Spleen (tissue), 13 donors: Measurements from ENCODE around the gene CYTIP. TPM values are rescaled to one million over a fixed set of nuclear protein-coding genes. Genes with fewer than 3 reads are reported as not detected.
A peak's percentile ranks its signal among the peaks of the same experiment; 100 is the strongest.

Experiments
- DNase-seq: peaks from one replicate; pipeline ENCODE4 v3.0.0-alpha.2; 2020
- H3K27ac ChIP-seq, 8 donors: fragments of 200-600 bp; sonication (generic) in 7 of 8; 1 replicate in 4 of 8; 2 replicates in 4 of 8; pipeline versions ENCODE4 v1.5.0 to v1.8.0; 2016 to 2021; ENCODE audit warnings: inconsistent platforms in 4 of 8, mild to moderate bottlenecking in 4 of 8, moderate library complexity in 1 of 8
- H3K27me3 ChIP-seq, 7 donors: fragments of 200-600 bp; sonication (generic) in 6 of 7; replicated peaks in 1 of 7; 1 replicate in 4 of 7; 2 replicates in 3 of 7; pipeline versions ENCODE4 v1.5.0 to v1.8.0; 2016 to 2021; ENCODE audit warnings: inconsistent platforms in 3 of 7, mild to moderate bottlenecking in 1 of 7
- H3K36me3 ChIP-seq, 6 donors: fragments of 200-600 bp; sonication (generic) in 5 of 6; 1 replicate in 4 of 6; 2 replicates in 2 of 6; pipeline versions ENCODE4 v1.5.0 to v1.8.0; 2016 to 2021; ENCODE audit warnings: inconsistent platforms in 2 of 6
- H3K4me1 ChIP-seq, 6 donors: fragments of 200-600 bp; sonication (generic) in 5 of 6; 1 replicate in 3 of 6; 2 replicates in 3 of 6; pipeline versions ENCODE4 v1.5.0 to v1.8.0; 2016 to 2021; ENCODE audit warnings: inconsistent platforms in 3 of 6
- H3K4me3 ChIP-seq, 8 donors: fragments of 200-600 bp; sonication (generic) in 7 of 8; 1 replicate in 4 of 8; 2 replicates in 4 of 8; pipeline versions ENCODE4 v1.5.0 to v1.8.0; 2016 to 2021; ENCODE audit warnings: inconsistent platforms in 4 of 8, mild to moderate bottlenecking in 4 of 8, moderate library complexity in 2 of 8
- H3K9me3 ChIP-seq, 8 donors: fragments of 200-600 bp; sonication (generic) in 7 of 8; 1 replicate in 4 of 8; 2 replicates in 4 of 8; pipeline versions ENCODE4 v1.5.0 to v1.8.0; 2016 to 2021; ENCODE audit warnings: inconsistent platforms in 4 of 8
- POLR2A ChIP-seq, 3 donors: fragments of 450-650 bp; IDR thresholded peaks; one replicate each; pipeline ENCODE4 v1.5.1; 2017; ENCODE audit warnings: antibody characterized with exemption in 3 of 3, mild to moderate bottlenecking in 1 of 3
- POLR2AphosphoS5 ChIP-seq, 3 donors: sonication (generic); formaldehyde crosslinking; IDR thresholded peaks; one replicate each; pipeline ENCODE4 v1.5.1; 2017; ENCODE audit warnings: antibody characterized with exemption in 3 of 3
- WGBS, 5 donors: extraction: QIAGEN DNeasy Blood & Tissue Kit in 3 of 5; methylation state at CpG; one replicate each; pipeline versions ENCODE4 v1.1.5 to v1.1.7; 2013 to 2018; 5-methylcytosine and 5-hydroxymethylcytosine counted together
- intact Hi-C: fragments of 100-400 bp; cut with DNase I; formaldehyde crosslinking; loops from one replicate; pipeline ENCODE4 v1.15.0; 2023; ENCODE audit warnings: low total_unique reads
- long read RNA-seq, 2 donors: transcript quantifications; one replicate each; lab custom pipeline, GENCODE V29; 2026
- polyA plus RNA-seq, 3 donors: library from polyadenylated mRNA; stranded (reverse); fragments of 200-250 nt; gene quantifications; one replicate each; pipeline ENCODE4 v1.2.1, GENCODE V29; 2013
- total RNA-seq, 7 donors: library from RNA; depleted of rRNA in 3 of 7; stranded (reverse); fragments of >200 nt in 3 of 7; fragmentation: NEBNext Ultra II Directional in 4 of 7; extraction: Animal tissue kit (Norgen Biotek cat#: 25700) in 4 of 7; gene quantifications; one replicate each; pipeline versions ENCODE4 v1.1.0 to v1.2.1, GENCODE V29; 2016 to 2021
- TF ChIP-seq, protein P1 (sequence below), 11 experiments: fragments of 200-600 bp in 7 of 11; fragments of 450-650 bp in 4 of 11; sonication (generic) in 4 of 11; IDR thresholded peaks in 8 of 11; conservative IDR thresholded peaks in 3 of 11; 1 replicate in 7 of 11; 2 replicates in 4 of 11; pipeline versions ENCODE4 v1.4.0 to v1.8.0; 2016 to 2021; ENCODE audit warnings: antibody characterized with exemption in 11 of 11, inconsistent platforms in 4 of 11, mild to moderate bottlenecking in 1 of 11
- donor health status: healthy with polysubstance abuse.
- donor health status: DM: no; HTN: no; CAD: no; lungs with moderate emphysema.
- donor health status: DM: no; HTN: no; CAD: no.
- donor health status: Bipolar disorder and iron deficiency.
- donor health status: healthy.
- donor health status: DM: no; HTN: no; CAD: no.
- donor health status: DM: yes; HTN: yes; CAD: no.

The CYTIP gene
- total RNA-seq (100 to 1,000 TPM in 6 of 7 donors, 10 to 100 TPM in 1; 85.6 to 135 (median 106) TPM), polyA plus RNA-seq (10 to 100 TPM; 27.3 to 63.2 (median 29.3) TPM)
- long read RNA-seq, donor 1, transcript CYTIP-201 (8 exons, 2,260 nt) = major isoform, 7 of 7 reads
- long read RNA-seq, donor 1, partial matches to known transcripts = 0 of 7 reads
- long read RNA-seq, donor 1, other reads (novel, unspliced or antisense) = 0 of 7 reads
- long read RNA-seq, donor 2, transcript CYTIP-201 (8 exons, 2,260 nt) = major isoform, 8 of 8 reads
- long read RNA-seq, donor 2, partial matches to known transcripts = 0 of 8 reads
- long read RNA-seq, donor 2, other reads (novel, unspliced or antisense) = 0 of 8 reads

GRCh38 chr2:157443795-157444640 is at the start of gene CYTIP:
Gene CYTIP, minus strand, starts transcription at chr2:157444089. Its CDS starts 69 bp downstream, at chr2:157444020.
- peaks cover 2 to 66% (median 30%) of the 10 kb centered on the region in 6 donors for H3K4me1 ChIP-seq
- H3K36me3 ChIP-seq = no peaks in the 10 kb centered on the region
- TF ChIP-seq, protein P1, sequence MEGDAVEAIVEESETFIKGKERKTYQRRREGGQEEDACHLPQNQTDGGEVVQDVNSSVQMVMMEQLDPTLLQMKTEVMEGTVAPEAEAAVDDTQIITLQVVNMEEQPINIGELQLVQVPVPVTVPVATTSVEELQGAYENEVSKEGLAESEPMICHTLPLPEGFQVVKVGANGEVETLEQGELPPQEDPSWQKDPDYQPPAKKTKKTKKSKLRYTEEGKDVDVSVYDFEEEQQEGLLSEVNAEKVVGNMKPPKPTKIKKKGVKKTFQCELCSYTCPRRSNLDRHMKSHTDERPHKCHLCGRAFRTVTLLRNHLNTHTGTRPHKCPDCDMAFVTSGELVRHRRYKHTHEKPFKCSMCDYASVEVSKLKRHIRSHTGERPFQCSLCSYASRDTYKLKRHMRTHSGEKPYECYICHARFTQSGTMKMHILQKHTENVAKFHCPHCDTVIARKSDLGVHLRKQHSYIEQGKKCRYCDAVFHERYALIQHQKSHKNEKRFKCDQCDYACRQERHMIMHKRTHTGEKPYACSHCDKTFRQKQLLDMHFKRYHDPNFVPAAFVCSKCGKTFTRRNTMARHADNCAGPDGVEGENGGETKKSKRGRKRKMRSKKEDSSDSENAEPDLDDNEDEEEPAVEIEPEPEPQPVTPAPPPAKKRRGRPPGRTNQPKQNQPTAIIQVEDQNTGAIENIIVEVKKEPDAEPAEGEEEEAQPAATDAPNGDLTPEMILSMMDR (IDR thresholded peaks at IDR 0.05 in 8 of 11, conservative IDR thresholded peaks at IDR 0.05 in 3 of 11) = no peak
- TF ChIP-seq POLR2A (IDR thresholded peaks at IDR 0.05) (peak; percentile 79 to 92 (median 91)), POLR2AphosphoS5 (IDR thresholded peaks at IDR 0.05) (peak; percentile 49 to 98 (median 86))
- H3K4me3 ChIP-seq = peak within 1 kb of the TSS; percentile 42 to 74 (median 53)
- 23 to 58% (median 26%) methylated on average over 13 of the region's 13 CpGs for WGBS, 5 donors
- H3K27me3 ChIP-seq = no peaks in the 10 kb centered on the region
- no peaks in the 10 kb centered on the region for H3K9me3 ChIP-seq
- H3K27ac ChIP-seq = peak within 1 kb of the TSS; percentile 81 to 96 (median 94)
- peak; percentile 85 for DNase-seq
- intact Hi-C loops = no loop called here

DNA sequence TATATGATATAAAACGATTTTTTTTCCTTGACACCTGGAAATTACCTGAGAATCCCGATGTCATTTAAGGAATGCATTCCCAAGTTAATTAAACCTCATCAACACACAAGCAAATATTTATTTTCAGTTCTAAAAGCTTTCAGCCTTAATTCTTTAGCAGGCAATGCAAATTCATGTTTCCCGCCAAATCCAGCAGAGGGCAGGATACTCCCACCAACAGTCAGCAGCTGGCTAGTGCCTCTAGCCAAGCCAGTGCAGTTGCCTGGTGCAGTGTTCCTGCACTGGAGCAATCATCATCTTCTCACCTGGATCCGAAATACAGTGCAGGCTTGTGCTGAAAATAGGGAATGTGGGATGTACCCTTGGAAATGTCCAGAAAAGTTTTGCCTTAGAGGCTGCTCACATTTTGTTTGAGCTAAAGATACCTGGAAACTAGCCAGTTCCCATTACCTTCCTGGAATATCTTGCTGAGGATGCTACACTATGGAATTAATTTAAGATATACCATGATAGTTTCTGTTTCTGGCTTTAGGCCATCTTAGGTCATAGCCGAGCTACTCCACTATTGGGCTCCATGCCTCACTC is 48.4 kb upstream of the CYTIP start:
- Histone ChIP-seq H3K4me3 (no peak overlapping the region), H3K27ac (no peak overlapping the region), H3K27me3 (no peaks in the 10 kb centered on the region), H3K36me3 (no peaks in the 10 kb centered on the region), H3K4me1 (peaks cover 0 to 14% (median 2%) of the 10 kb centered on the region in 6 donors), H3K9me3 (no peaks in the 10 kb centered on the region)
- intact Hi-C loops = loop anchor here (5.0 kb wide), 1 partner anchor 520 kb away; no protein-coding TSS in a partner anchor
- TF ChIP-seq, protein P1 (IDR thresholded peaks at IDR 0.05 in 8 of 11, conservative IDR thresholded peaks at IDR 0.05 in 3 of 11) = peak; percentile 54 to 84 (median 74)
- TF ChIP-seq POLR2A (IDR thresholded peaks at IDR 0.05) (no peak), POLR2AphosphoS5 (IDR thresholded peaks at IDR 0.05) (no peak)
- WGBS, 5 donors = 18 to 25% (median 22%) methylated on average over 5 of the region's 5 CpGs
- DNase-seq = peak; percentile 85

DNA sequence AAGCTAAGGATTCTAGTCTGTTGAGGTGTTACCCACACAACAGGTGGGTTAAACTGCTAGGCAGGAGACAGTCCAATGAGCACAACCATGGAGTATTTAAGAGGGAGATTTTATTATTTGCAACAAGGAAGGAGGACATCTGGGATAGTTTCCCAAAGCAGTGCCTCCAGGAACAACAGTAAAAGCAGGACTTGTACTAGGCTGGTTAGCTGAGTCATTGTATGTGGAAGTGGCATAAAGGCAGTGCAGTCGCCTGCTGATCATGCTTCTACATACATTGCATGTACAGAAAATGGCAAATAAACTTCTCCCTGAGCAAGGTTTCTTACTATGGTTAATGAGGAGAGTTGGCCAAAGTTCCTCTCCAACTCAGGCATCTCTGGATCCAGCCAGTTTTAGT is 46.1 kb upstream of the CYTIP start:
- intact Hi-C loops = loop anchor here (5.0 kb wide), 1 partner anchor 522 kb away; no protein-coding TSS in a partner anchor
- TF ChIP-seq, protein P1 (IDR thresholded peaks at IDR 0.05 in 8 of 11, conservative IDR thresholded peaks at IDR 0.05 in 3 of 11) = no peak
- 19 to 80% (median 47%) methylated on average over 1 of the region's 1 CpG for WGBS, 5 donors
- Histone ChIP-seq H3K36me3 (no peaks in the 10 kb centered on the region), H3K4me1 (peaks cover 0 to 14% (median 2%) of the 10 kb centered on the region in 6 donors), H3K27me3 (no peaks in the 10 kb centered on the region), H3K9me3 (no peaks in the 10 kb centered on the region), H3K27ac (no peak overlapping the region), H3K4me3 (no peak overlapping the region)
- DNase-seq = no peak
